NCI-H2081 treated with DMSO at 0.1 percent for 48 hours (cell line): ENCODE data around the gene FCMR.
"Not testable (repeated sequence)": the region's sequence is repeated elsewhere in the genome, so short reads cannot be mapped to it uniquely, and the experiment has no call there.

ENCODE experiments used
- DNase-seq: peaks from one replicate; lab custom pipeline; 2025; lab: John Stamatoyannopoulos, UW

Gene FCMR

DNA sequence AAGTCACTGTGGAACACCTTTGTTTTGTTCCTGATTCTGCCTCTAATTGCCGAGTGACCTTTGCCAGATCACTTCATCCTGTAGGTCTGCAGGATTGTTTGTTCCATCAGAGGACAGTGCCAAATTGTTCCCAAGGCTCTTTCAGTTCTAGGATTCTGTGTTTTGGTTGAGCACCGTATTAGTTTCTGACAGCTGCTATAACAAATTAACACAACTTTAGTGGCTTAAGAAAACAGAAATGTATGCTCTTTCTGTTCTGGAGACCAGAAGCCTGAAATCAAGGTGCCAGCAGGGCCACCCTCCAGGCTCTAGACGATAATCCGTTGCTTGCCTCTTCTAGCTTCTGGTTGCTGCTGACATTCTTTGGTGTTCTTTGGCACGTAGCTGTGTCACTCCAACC is 27.9 kb upstream of the FCMR start:
- DNase-seq: no peak

DNA sequence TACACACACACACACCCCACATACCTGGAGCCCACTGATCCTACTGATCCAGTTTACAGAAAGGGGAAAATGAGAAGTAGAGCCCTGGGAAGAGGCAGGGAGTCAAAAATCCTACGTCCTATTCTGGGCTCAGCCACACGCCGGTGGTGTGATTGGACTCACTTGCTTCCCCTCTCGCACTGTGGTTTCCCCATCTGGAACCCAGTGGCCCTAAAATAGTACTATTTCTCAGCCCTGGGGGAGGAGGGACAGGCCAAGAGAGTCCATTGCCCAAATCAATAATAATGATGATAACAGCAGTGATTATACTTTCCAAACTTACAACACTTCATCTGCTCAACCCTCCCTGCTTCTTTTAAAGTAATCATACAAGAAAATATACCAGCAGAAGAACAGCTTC is 27.5 kb upstream of the FCMR start:
- DNase-seq: no peak

GRCh38 chr1:206947255-206947654 is 25.5 kb upstream of the FCMR start:
- DNase-seq: no peak

DNA sequence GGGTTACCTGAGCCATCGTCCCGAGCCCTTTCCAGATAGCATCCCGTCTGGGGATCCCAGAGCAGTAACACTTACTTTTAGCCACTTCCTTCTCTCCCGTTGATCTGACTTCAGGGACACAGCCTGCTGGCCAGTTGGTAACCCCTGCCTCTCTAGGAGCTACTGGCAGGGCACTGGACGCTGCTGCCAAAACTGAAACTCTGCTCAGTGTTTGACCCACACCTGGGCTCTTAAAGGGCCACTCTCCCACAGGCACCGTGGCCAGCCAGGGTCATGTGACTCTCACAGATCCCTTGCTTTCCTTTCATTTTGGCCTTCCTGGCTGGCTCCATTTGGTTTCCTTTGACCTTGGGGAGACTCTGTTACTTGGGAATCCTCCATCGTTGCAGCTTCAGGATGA is 24.5 kb upstream of the FCMR start, which contains the start of gene PIGR:
PIGR (minus strand) TSS at position 206 of the 400 bp plus-strand sequence. CDS start 5,935 bp downstream, outside the sequence.
- no peak for DNase-seq

- no peak for DNase-seq
Observed at GRCh38 chr1:206945779-206946178, 24.0 kb upstream of the FCMR start.

GRCh38 chr1:206944703-206945102 is 23.0 kb upstream of the FCMR start:
- DNase-seq: no peak

DNA sequence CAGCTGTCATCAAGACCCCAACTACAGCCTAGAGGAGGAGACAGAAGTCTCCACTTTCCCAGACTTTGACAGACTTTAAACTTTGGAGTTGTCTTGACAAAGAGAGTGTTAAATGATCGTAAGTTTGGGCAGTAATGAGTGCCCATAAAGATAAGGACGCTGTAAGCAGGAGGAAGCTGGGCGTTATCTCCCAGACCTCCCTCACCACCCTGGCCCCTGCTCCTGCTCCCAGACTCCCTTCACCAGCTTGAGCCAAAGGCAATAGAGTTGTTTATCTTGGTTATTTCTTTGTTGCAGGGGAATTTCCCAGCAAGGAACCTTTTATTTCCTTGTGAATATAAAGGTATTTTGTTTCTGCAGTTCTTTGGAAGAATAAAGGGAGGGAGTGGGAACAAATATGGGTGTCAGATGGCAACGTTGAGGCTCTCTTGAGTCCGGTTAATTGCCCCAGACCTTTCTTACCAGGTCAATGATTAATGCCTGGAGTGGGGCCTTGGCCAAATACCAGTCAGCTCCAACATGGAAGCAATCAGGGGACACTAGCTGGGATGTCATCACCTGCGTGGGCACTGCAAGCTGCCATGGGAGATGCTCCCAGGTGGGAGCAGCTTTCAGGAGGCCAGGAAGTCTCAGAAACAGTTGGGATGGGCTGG is 20.2 kb upstream of the FCMR start:
- no peak for DNase-seq

GRCh38 chr1:206940588-206940936 is 18.8 kb upstream of the FCMR start:
- DNase-seq: no peak

- DNase-seq: no peak
Observed at GRCh38 chr1:206939841-206940587, 18.3 kb upstream of the FCMR start.

GRCh38 chr1:206939131-206939530 is 17.4 kb upstream of the FCMR start:
- no peak for DNase-seq

GRCh38 chr1:206937425-206937824 is 15.7 kb upstream of the FCMR start:
- no peak for DNase-seq

- no peak for DNase-seq
Observed at GRCh38 chr1:206935491-206936067, 13.8 kb upstream of the FCMR start.

GRCh38 chr1:206933333-206933945 is 11.7 kb upstream of the FCMR start:
- DNase-seq: no peak

DNA sequence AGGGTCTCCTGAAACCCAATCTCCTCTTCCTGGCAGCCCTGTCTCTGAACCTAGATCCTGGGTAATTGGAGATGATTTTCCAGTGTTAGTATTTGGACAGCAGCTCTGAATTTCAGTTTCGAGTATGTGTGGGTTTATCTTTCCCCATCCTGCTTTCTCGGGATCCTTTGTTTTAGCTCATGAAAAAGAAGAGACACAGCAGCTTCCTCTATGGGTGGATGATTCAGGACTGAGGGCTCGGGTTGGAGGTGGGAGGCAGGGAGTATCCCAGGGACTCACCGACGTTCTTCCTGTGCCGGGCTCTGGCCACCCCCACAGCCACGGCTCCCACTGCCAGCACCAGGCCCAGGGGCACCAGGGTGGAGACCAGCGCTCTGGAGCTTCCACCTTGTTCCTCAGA is 10.4 kb upstream of the FCMR start:
- DNase-seq: no peak

- DNase-seq: no peak
Observed at GRCh38 chr1:206931709-206932108, 10.0 kb upstream of the FCMR start.

DNA sequence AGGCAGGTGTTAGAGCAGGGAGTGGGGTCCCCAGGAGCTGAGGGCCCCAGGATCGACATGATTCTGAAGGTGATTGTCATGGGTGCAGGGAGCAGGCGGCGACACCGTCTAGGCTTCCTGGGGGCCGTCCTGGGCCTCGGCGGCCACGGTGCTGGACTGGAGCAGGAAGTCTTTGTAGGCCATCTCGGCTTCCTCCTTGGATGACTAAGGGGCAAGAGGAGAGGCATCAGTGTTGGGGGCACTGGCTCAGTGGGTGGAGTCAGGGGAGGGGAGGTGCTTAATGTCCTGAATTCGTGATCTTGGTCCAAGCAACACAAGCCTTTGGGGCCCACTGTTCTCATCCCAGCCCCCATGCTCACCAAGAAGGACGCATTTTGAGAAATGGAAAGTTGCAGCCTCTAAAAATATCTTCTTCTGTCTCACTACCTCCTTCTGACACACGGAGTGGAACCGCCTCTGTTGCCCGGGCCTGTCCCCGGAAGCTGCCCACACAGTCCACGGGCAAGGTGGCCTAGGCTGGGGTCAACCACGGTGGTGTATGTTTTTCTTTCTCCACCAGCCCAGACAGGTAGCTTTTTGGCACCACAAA is 8.6 kb upstream of the FCMR start:
- no peak for DNase-seq

- no peak for DNase-seq
Observed at GRCh38 chr1:206929524-206929923, 7.8 kb upstream of the FCMR start.

DNA sequence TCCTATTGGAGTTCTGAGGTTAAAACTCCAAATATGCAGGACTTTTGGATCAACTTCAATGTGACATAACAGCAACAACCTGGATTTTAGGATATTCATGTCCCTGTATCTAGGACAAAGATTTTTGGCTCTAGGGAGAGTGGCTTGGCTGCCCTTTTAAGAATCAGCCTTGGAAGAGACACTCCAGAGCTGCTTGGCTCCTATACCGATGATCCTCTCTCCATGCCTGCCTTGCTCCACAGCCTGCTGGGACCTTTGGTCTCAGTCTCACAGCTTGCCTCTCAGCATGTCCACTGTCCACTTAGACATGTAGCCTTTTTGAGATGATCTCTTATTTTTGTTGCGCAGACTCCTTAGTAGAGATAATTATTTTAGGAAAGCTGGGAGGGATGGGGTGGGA is 4.5 kb upstream of the FCMR start:
- DNase-seq: no peak

DNA sequence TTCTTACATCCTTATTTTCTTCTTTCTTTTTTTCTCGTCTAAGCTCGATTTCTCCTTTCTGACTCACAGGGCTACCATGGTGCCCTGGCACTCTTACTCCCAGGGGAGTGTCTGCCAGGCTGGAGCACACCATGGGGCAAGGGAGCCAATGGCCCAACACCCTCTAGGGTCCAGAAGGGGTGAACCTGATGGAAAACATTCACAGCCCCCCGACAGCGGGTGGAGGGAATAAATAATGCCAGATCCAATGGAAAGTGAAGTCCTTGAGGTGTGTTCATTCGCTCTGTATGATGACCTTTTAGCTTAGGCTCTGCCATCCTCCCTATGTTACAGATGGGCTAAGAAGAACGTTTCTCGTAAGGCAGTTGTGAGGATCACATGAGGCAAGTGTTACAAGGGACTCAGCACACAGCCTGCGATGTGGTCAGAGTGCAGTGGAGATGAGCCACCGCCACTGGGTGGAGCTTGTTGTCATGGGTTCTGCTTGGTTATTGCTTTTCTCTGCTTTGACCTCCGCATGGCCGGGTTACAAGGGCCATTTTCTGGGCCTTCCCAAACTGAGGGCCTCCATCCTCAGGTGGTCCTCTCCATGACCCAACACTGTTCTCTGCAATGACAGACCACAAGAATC is 3.5 kb upstream of the FCMR start:
- DNase-seq: no peak

- no peak for DNase-seq
Observed at GRCh38 chr1:206924592-206925105, 2.9 kb upstream of the FCMR start.

- DNase-seq: not testable (repeated sequence)
Observed at GRCh38 chr1:206923961-206924557, 2.3 kb upstream of the FCMR start.
